ENCODE measurements around the gene RNASEH2B.

The RNASEH2B gene

GRCh38 chr13:50909605-50910484, at the start of gene RNASEH2B:
Gene RNASEH2B, plus strand, starts transcription at chr13:50909791. Its CDS starts 286 bp downstream, at chr13:50910077.
- peak within 1 kb of the TSS; percentile 94 for H3K27ac Mint-ChIP-seq
- H3K4me3 Mint-ChIP-seq: peak within 1 kb of the TSS; percentile 86
- H3K9me3 Mint-ChIP-seq (ENCODE audit: low read depth): no peaks in the 10 kb centered on the region
- H3K27me3 Mint-ChIP-seq: no peaks in the 10 kb centered on the region
- no peaks in the 10 kb centered on the region for H3K36me3 Mint-ChIP-seq
- peaks cover 33% of the 10 kb centered on the region for H3K4me1 Mint-ChIP-seq (ENCODE audit: low read depth)

- peaks cover 6% of the 10 kb centered on the region for H3K9me3 Mint-ChIP-seq (ENCODE audit: low read depth)
- no peaks in the 10 kb centered on the region for H3K4me1 Mint-ChIP-seq (ENCODE audit: low read depth)
- peaks cover 4% of the 10 kb centered on the region for H3K36me3 Mint-ChIP-seq
- no peak overlapping the region for H3K4me3 Mint-ChIP-seq
- no peak overlapping the region for H3K27ac Mint-ChIP-seq
- no peaks in the 10 kb centered on the region for H3K27me3 Mint-ChIP-seq
Measured at GRCh38 chr13:50864492-50864891, 45.1 kb upstream of the RNASEH2B start.

GRCh38 chr13:50866817-50867636, 42.6 kb upstream of the RNASEH2B start:
- H3K4me1 Mint-ChIP-seq (ENCODE audit: low read depth): no peaks in the 10 kb centered on the region
- no peak overlapping the region for H3K27ac Mint-ChIP-seq
- H3K27me3 Mint-ChIP-seq: no peaks in the 10 kb centered on the region
- H3K36me3 Mint-ChIP-seq: no peaks in the 10 kb centered on the region
- H3K9me3 Mint-ChIP-seq (ENCODE audit: low read depth): no peaks in the 10 kb centered on the region
- no peak overlapping the region for H3K4me3 Mint-ChIP-seq

- Mint-ChIP-seq H3K27me3 (no peaks in the 10 kb centered on the region), H3K4me3 (no peak overlapping the region), H3K36me3 (no peaks in the 10 kb centered on the region), H3K27ac (no peak overlapping the region), H3K4me1 (ENCODE audit: low read depth) (no peaks in the 10 kb centered on the region), H3K9me3 (ENCODE audit: low read depth) (no peaks in the 10 kb centered on the region)
Measured at GRCh38 chr13:50867637-50867945, 42.0 kb upstream of the RNASEH2B start.

- H3K9me3 Mint-ChIP-seq (ENCODE audit: low read depth): no peaks in the 10 kb centered on the region
- no peaks in the 10 kb centered on the region for H3K4me1 Mint-ChIP-seq (ENCODE audit: low read depth)
Measured at GRCh38 chr13:50871405-50871804, 38.2 kb upstream of the RNASEH2B start.

GRCh38 chr13:50873467-50873866, 36.1 kb upstream of the RNASEH2B start:
- Mint-ChIP-seq H3K27ac (no peak overlapping the region), H3K36me3 (no peaks in the 10 kb centered on the region), H3K4me3 (no peak overlapping the region), H3K9me3 (ENCODE audit: low read depth) (no peaks in the 10 kb centered on the region), H3K27me3 (no peaks in the 10 kb centered on the region), H3K4me1 (ENCODE audit: low read depth) (no peaks in the 10 kb centered on the region)

More at GRCh38 chr13:50871405-50871804, 38.2 kb upstream of the RNASEH2B start:
- Mint-ChIP-seq H3K4me3 (no peak overlapping the region), H3K36me3 (no peaks in the 10 kb centered on the region), H3K27ac (no peak overlapping the region), H3K27me3 (no peaks in the 10 kb centered on the region)

GRCh38 chr13:50873991-50874390, 35.6 kb upstream of the RNASEH2B start:
- H3K4me1 Mint-ChIP-seq (ENCODE audit: low read depth): no peaks in the 10 kb centered on the region
- H3K4me3 Mint-ChIP-seq: no peak overlapping the region
- no peaks in the 10 kb centered on the region for H3K9me3 Mint-ChIP-seq (ENCODE audit: low read depth)
- no peaks in the 10 kb centered on the region for H3K36me3 Mint-ChIP-seq
- H3K27me3 Mint-ChIP-seq: no peaks in the 10 kb centered on the region
- no peak overlapping the region for H3K27ac Mint-ChIP-seq

GRCh38 chr13:50882816-50883435, 26.7 kb upstream of the RNASEH2B start:
- H3K27ac Mint-ChIP-seq: no peak overlapping the region
- H3K36me3 Mint-ChIP-seq: peaks cover 5% of the 10 kb centered on the region
- no peaks in the 10 kb centered on the region for H3K27me3 Mint-ChIP-seq

GRCh38 chr13:50883728-50884127, 25.9 kb upstream of the RNASEH2B start:
- no peak overlapping the region for H3K27ac Mint-ChIP-seq
- no peaks in the 10 kb centered on the region for H3K9me3 Mint-ChIP-seq (ENCODE audit: low read depth)
- peaks cover 5% of the 10 kb centered on the region for H3K36me3 Mint-ChIP-seq
- no peaks in the 10 kb centered on the region for H3K27me3 Mint-ChIP-seq
- H3K4me1 Mint-ChIP-seq (ENCODE audit: low read depth): no peaks in the 10 kb centered on the region
- no peak overlapping the region for H3K4me3 Mint-ChIP-seq

More at GRCh38 chr13:50882816-50883435, 26.7 kb upstream of the RNASEH2B start:
- Mint-ChIP-seq H3K9me3 (ENCODE audit: low read depth) (no peaks in the 10 kb centered on the region), H3K4me3 (no peak overlapping the region), H3K4me1 (ENCODE audit: low read depth) (no peaks in the 10 kb centered on the region)

- no peaks in the 10 kb centered on the region for H3K27me3 Mint-ChIP-seq
Measured at GRCh38 chr13:50884265-50884664, 25.3 kb upstream of the RNASEH2B start.

GRCh38 chr13:50887151-50887550, 22.4 kb upstream of the RNASEH2B start:
- H3K4me3 Mint-ChIP-seq: no peak overlapping the region
- H3K27ac Mint-ChIP-seq: no peak overlapping the region
- no peaks in the 10 kb centered on the region for H3K27me3 Mint-ChIP-seq
- H3K36me3 Mint-ChIP-seq: peaks cover 3% of the 10 kb centered on the region
- H3K9me3 Mint-ChIP-seq (ENCODE audit: low read depth): no peaks in the 10 kb centered on the region
- H3K4me1 Mint-ChIP-seq (ENCODE audit: low read depth): peaks cover 16% of the 10 kb centered on the region

More at GRCh38 chr13:50884265-50884664, 25.3 kb upstream of the RNASEH2B start:
- Mint-ChIP-seq H3K9me3 (ENCODE audit: low read depth) (no peaks in the 10 kb centered on the region), H3K27ac (no peak overlapping the region), H3K36me3 (peaks cover 5% of the 10 kb centered on the region), H3K4me1 (ENCODE audit: low read depth) (no peaks in the 10 kb centered on the region), H3K4me3 (no peak overlapping the region)

GRCh38 chr13:50888362-50888761, 21.2 kb upstream of the RNASEH2B start:
- no peak overlapping the region for H3K27ac Mint-ChIP-seq
- H3K27me3 Mint-ChIP-seq: no peaks in the 10 kb centered on the region
- H3K36me3 Mint-ChIP-seq: no peaks in the 10 kb centered on the region
- H3K9me3 Mint-ChIP-seq (ENCODE audit: low read depth): no peaks in the 10 kb centered on the region
- no peak overlapping the region for H3K4me3 Mint-ChIP-seq
- peaks cover 26% of the 10 kb centered on the region for H3K4me1 Mint-ChIP-seq (ENCODE audit: low read depth)

- Mint-ChIP-seq H3K27me3 (no peaks in the 10 kb centered on the region), H3K4me1 (ENCODE audit: low read depth) (peaks cover 36% of the 10 kb centered on the region), H3K27ac (no peak overlapping the region), H3K36me3 (no peaks in the 10 kb centered on the region), H3K4me3 (no peak overlapping the region), H3K9me3 (ENCODE audit: low read depth) (no peaks in the 10 kb centered on the region)
Measured at GRCh38 chr13:50889317-50889716, 20.3 kb upstream of the RNASEH2B start.

- Mint-ChIP-seq H3K4me1 (ENCODE audit: low read depth) (peaks cover 40% of the 10 kb centered on the region), H3K27me3 (no peaks in the 10 kb centered on the region), H3K4me3 (no peak overlapping the region), H3K36me3 (peaks cover 4% of the 10 kb centered on the region), H3K27ac (peak overlapping the region; percentile 31), H3K9me3 (ENCODE audit: low read depth) (peaks cover 3% of the 10 kb centered on the region)
Measured at GRCh38 chr13:50891206-50891605, 18.4 kb upstream of the RNASEH2B start.

Measured in activated naive CD8-positive, alpha-beta T cell (primary cell).